WERI-Rb-1 (cell line): ENCODE results near the gene ATP1A2.
A peak's percentile ranks its signal among the peaks of the same experiment; 100 is the strongest.

ENCODE experiments used
- DNase-seq: peaks from one replicate; pipeline ENCODE4 v3.0.0-alpha.2; 2020
- H3K27ac ChIP-seq: fragments of 250-450 bp; sonication (Bioruptor Pico); 2 replicates; pipeline ENCODE4 v1.5.1; 2020; ENCODE audit warnings: mild to moderate bottlenecking, moderate library complexity
- H3K27me3 ChIP-seq: fragments of 250-450 bp; sonication (Bioruptor Pico); 2 replicates; pipeline ENCODE4 v1.5.1; 2021; ENCODE audit warnings: mild to moderate bottlenecking, low read depth, moderate library complexity; ENCODE audit not compliant: insufficient read depth, severe bottlenecking
- H3K36me3 ChIP-seq: fragments of 250-450 bp; sonication (Bioruptor Pico); 2 replicates; pipeline ENCODE4 v1.5.1; 2020; ENCODE audit warnings: mild to moderate bottlenecking, moderate library complexity
- H3K4me3 ChIP-seq: 2 replicates; pipeline ENCODE4 v1.5.1; 2011; ENCODE audit warnings: low read depth, mild to moderate bottlenecking, control low read depth, low read length
- H3K9me3 ChIP-seq: fragments of 250-450 bp; sonication (Bioruptor Pico); 2 replicates; pipeline ENCODE4 v1.5.1; 2021; ENCODE audit warnings: mild to moderate bottlenecking, moderate library complexity; ENCODE audit not compliant: severe bottlenecking
- TF ChIP-seq, protein P1 (sequence below): IDR thresholded peaks from 2 replicates; pipeline ENCODE4 v1.5.1; 2011; ENCODE audit warnings: low read depth, mild to moderate bottlenecking, control low read depth, inconsistent platforms, low read length

The ATP1A2 gene

DNA sequence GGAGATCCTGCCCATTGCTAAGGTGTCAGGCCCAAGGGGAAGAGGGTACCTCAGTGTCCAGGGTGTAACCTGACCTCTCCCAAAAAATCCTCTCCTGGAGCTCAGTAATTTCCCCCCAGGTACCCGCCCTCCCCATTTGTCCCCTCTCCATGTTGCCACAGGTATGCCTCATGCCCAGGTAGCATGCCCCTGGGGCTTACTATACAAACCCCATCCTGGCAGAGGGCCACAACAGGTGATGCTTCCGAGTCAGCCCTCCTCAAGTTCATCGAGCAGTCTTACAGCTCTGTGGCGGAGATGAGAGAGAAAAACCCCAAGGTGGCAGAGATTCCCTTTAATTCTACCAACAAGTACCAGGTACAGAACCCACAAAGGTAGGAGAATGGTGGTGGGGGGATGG is 51.5 kb downstream of the ATP1A2 start:
- Histone ChIP-seq H3K9me3 (no peaks in the 10 kb centered on the region), H3K4me3 (no peak overlapping the region), H3K27ac (no peak overlapping the region), H3K27me3 (no peaks in the 10 kb centered on the region), H3K36me3 (no peaks in the 10 kb centered on the region)
- TF ChIP-seq, protein P1, sequence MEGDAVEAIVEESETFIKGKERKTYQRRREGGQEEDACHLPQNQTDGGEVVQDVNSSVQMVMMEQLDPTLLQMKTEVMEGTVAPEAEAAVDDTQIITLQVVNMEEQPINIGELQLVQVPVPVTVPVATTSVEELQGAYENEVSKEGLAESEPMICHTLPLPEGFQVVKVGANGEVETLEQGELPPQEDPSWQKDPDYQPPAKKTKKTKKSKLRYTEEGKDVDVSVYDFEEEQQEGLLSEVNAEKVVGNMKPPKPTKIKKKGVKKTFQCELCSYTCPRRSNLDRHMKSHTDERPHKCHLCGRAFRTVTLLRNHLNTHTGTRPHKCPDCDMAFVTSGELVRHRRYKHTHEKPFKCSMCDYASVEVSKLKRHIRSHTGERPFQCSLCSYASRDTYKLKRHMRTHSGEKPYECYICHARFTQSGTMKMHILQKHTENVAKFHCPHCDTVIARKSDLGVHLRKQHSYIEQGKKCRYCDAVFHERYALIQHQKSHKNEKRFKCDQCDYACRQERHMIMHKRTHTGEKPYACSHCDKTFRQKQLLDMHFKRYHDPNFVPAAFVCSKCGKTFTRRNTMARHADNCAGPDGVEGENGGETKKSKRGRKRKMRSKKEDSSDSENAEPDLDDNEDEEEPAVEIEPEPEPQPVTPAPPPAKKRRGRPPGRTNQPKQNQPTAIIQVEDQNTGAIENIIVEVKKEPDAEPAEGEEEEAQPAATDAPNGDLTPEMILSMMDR, result no peak
- DNase-seq, result no peak

GRCh38 chr1:160167580-160167979 is 52.0 kb downstream of the ATP1A2 start:
- TF ChIP-seq, protein P1, result peak; percentile 39; the same call in 1 of the 2 replicates
- DNase-seq, result no peak
- Histone ChIP-seq H3K27ac (no peak overlapping the region), H3K9me3 (no peaks in the 10 kb centered on the region), H3K36me3 (no peaks in the 10 kb centered on the region), H3K4me3 (no peak overlapping the region), H3K27me3 (no peaks in the 10 kb centered on the region)

DNA sequence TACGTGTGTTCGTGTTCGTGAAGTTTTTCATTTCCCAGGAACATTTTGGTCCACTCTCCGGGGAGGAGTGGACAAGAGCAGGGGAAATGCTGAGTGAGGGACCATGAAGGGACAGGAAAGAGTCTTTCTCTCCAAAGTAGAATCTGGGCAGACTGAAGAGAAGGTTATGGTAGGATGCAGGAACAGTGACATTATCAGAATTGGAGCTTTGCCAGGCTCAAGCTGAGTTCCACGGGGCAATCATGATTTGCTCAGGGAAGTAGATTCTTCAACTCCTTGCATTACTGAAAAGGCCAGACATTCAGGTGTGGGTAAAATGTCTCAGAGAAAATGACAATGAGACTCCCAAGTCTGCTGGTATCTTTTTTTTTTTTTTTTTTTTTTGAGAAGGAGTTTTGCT is 52.5 kb downstream of the ATP1A2 start:
- no peak for DNase-seq
- Histone ChIP-seq H3K27ac (no peak overlapping the region), H3K36me3 (no peaks in the 10 kb centered on the region), H3K4me3 (no peak overlapping the region), H3K9me3 (no peaks in the 10 kb centered on the region), H3K27me3 (no peaks in the 10 kb centered on the region)
- TF ChIP-seq, protein P1, result no peak

DNA sequence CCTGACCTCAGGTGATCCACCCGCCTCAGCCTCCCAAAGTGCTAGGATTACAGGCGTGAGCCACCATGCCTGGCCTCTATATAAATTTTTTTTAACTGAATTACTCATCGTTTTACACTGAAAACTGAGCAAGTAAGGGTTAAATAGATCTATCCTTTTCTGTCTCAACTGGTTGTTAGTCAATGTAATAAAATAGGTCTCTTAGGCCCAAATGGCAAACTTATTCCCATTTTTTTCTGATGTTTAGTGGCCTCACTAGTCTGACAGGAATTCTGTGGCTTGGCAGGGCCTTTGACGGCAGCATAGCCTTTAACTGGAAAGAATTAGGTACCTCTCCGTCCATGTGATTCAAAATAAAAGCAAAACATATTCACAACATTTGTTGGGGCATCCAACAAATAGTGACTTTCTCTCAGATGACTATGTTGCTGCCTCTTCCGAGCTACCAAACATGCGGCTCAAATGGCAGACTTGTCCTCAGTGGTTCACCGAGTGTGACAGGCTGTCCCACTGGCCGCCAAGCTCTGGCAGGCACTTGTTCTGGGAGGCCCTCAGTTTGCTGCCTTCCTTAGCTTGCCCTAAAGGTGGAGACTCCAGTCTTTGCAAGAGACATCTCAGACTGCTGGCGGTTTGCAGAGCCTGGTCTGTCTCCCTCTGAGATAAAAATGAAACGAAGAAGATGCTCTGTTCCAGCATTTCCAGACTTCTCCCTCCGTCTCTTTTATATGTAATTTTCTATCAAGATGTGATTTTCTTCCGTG is 53.2 kb downstream of the ATP1A2 start:
- Histone ChIP-seq H3K27me3 (no peaks in the 10 kb centered on the region), H3K9me3 (no peaks in the 10 kb centered on the region), H3K4me3 (no peak overlapping the region), H3K36me3 (no peaks in the 10 kb centered on the region), H3K27ac (no peak overlapping the region)
- DNase-seq, result no peak
- TF ChIP-seq, protein P1, result 0 out of 2 replicates have a peak, but pooled peaks have one; percentile 16

DNA sequence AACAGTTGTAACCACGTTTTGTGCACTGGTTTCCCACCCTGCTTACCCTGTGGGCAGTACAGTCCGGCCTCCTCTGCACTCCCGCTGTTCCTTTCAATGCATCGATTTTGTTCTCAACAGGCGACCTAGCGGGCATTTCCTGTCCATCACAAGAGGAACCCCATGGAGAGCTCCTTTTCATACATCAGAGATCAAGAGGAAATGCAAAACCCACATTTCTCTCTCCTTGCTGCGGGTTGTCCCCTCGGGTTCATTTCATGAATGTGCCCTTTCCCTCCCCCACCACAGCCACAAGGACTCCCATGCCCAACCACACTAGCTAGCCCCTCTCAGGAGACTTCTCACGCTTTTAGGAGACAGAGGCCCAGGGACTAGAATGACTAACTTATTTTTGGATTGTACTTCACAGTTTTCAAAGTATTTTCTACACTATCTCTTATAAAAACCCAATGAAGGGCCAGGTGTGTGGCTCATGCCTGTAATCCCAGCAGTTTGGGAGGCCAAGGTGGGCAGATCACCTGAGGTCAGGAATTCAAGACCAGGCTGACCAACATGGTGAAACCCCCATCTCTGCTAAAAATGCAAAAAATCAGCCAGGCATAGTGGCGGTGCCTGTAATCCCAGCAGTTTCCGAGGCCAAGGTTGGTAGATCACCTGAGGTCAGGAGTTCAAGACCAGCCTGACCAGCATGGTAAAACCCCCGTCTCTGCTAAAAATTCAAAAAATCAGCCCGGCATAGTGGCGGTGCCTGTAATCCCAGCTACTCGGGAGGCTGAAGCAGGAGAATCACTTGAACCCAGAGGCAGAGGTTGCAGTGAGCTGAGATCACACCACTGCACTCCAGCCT is 54.2 kb downstream of the ATP1A2 start:
- H3K27ac ChIP-seq, result no peak overlapping the region

More for the DNA sequence above, 54.2 kb downstream of the ATP1A2 start:
- Histone ChIP-seq H3K36me3 (no peaks in the 10 kb centered on the region), H3K9me3 (no peaks in the 10 kb centered on the region), H3K27me3 (no peaks in the 10 kb centered on the region), H3K4me3 (no peak overlapping the region)
- TF ChIP-seq, protein P1, result no peak
- DNase-seq, result no peak
